M059J (cell line): ENCODE data around the gene N4BP2. TPM values are rescaled to one million over a fixed set of nuclear protein-coding genes. Genes with fewer than 3 reads are reported as not detected.
"Not testable (repeated sequence)": the region's sequence is repeated elsewhere in the genome, so short reads cannot be mapped to it uniquely, and the experiment has no call there.

Experiments
- DNase-seq: peaks from one replicate; pipeline ENCODE4 v3.0.0-alpha.2; 2012; ENCODE audit warnings: low read depth
- total RNA-seq: library from RNA; depleted of rRNA; stranded (reverse); fragments of >200 nt; shearing (Covaris generic); gene quantifications from 2 replicates; pipeline ENCODE4 v1.2.3, GENCODE V29; 2014; rRNA removed

The N4BP2 gene
- total RNA-seq = 1.1 and 2.3 TPM in 2 replicates

GRCh38 chr4:40056716-40057585, at the start of gene N4BP2:
TSS of gene N4BP2 (plus strand) at chr4:40056850. CDS start at chr4:40097341, 40,491 bp downstream.
- DNase-seq = peak; percentile 76

- no peak for DNase-seq
These were observed 40.6 kb upstream of the N4BP2 start for GRCh38 chr4:40016007-40016406.

GRCh38 chr4:40020221-40020620, 36.4 kb upstream of the N4BP2 start:
- DNase-seq = no peak

DNA sequence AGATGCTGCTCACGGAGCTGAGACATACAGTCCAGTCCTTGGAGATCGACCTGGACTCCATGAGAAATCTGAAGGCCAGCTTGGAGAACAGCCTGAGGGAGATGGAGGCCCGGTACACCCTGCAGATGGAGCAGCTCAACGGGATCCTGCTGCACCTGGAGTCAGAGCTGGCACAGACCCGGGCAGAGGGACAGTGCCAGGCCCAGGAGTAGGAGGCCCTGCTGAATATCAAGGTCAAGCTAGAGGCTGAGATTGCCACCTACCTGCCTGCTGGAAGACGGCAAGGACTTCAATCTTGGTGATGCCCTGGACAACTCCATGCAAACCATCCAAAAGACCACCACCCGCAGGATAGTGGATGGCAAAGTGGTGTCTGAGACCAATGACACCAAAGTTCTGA, 35.5 kb upstream of the N4BP2 start:
- DNase-seq = not testable (repeated sequence)

DNA sequence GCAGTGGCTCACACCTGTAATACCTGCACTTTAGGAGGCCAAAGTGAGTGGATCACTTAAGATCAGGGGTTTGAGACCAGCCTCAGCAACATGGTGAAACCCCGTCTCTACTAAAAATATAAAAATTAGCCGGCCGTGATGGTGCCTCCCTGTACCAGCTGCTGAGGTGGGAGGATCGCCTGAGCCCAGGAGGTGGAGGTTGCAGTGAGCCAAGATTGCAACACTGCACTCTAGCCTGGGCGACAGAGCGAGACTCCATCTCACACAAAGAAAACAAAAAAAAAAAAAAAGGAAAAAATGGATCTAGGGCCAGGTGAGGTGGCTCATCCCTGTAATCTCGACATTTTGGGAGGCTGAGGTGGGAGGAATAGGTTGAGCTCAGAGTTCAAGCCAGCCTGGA, 32.6 kb upstream of the N4BP2 start:
- DNase-seq = not testable (repeated sequence)

DNA sequence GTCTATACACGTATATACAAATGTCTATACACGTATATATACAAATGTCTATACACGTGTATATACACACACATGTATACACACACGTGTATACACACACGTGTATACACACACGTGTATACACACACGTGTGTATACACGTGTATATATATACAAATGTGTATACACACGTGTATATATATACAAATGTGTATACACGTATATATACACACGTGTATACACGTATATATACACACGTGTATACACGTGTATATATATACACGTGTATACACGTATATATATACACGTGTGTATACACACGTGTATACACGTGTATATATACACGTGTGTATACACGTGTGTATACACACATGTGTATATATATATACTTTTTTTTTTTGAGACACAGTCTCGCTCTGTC, 23.9 kb upstream of the N4BP2 start:
- no peak for DNase-seq

- DNase-seq = no peak
These were observed 23.0 kb upstream of the N4BP2 start for GRCh38 chr4:40033613-40034012.

DNA sequence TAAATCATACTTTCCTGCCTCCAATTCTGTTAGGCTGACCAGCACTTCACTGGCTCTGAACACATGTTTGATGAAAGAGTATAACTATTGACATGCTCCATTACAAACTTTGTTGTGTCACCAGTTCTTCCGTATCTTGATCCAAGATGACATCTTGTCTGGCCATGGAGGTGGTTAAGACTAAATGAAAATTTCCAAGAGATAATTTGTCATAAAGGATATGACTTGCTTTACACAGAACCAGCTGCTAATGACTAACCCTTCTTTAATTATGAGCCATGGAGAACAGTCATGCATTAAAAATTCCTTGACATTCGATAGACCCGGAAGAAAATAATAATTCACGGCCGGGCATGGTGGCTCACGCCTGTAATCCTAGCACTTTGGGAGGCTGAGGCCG, 17.7 kb upstream of the N4BP2 start:
- peak; percentile 70 for DNase-seq

DNA sequence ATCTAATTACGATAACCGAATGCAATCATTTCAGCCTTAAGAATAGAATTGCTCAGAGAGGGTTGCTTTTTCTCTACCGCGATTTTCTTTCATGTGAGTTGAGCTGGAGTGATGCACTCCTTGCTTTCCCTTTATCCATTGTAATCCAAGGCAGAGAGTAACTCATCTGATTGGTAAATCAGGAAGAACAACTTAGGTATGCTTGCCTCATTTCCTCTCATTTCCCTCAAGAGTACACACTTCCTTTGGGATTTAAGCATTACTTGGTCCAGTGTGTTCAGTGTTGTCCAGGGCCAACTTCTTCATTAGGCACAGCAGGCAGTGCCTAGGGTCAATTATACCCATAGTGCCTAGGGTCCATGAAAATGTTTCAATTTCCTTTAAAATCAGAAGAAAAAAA, 15.7 kb upstream of the N4BP2 start:
- no peak for DNase-seq

DNA sequence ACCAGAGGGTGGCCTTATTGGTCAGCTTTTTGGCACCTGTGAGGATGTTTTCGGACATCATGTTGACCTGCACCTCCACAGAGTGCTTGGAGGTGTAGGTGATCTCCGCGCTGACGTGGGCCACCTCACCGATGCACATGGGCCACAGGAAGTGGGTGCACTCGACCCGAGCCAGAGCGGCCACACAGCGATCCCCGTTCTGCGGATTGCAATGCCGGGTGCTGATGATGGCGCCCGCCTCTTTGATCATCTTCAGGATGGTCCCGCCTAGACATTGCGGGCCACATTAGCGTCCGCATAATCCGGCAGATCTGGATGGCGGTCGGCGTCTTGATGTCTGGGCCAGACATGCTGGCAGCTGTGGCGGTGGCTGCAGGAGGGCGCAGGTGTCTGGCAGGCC, 12.9 kb upstream of the N4BP2 start:
- no peak for DNase-seq

GRCh38 chr4:40046311-40046980, 10.2 kb upstream of the N4BP2 start:
- DNase-seq = peak; percentile 61

DNA sequence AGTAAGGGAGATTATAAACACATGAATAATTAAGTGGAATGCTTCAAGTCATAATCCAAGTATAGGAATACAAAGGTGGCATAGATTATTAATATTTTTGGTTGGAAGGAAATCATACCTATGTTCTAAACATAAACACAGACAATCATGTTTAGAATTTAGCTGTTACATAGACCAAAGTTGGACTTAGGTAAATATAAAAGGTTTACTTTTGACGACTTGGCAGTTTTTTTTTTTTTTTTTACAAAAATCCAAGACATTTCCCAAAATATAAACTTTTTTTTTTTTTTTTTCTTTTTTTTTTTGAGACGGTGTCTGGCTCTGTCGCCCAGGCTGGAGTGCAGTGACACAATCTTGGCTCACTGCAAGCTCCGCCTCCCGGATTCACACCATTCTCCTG, 3.5 kb upstream of the N4BP2 start:
- no peak for DNase-seq

DNA sequence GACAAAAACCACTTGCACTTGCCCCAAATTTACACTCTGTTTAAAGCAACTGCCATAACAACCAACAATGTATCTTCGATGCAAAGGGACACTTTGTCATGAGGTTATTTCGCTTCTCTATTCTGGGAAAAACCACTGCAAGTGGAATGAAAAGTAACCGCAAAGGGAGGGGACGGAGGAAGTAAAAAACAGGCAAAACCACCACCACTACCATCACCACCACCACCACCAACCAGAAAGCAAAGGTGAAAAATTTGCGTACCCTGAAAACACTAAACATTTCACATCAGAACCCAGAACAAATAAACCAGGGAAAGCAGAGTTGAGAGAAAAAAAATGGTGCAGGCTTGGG, 1.2 kb upstream of the N4BP2 start:
- DNase-seq = no peak

DNA sequence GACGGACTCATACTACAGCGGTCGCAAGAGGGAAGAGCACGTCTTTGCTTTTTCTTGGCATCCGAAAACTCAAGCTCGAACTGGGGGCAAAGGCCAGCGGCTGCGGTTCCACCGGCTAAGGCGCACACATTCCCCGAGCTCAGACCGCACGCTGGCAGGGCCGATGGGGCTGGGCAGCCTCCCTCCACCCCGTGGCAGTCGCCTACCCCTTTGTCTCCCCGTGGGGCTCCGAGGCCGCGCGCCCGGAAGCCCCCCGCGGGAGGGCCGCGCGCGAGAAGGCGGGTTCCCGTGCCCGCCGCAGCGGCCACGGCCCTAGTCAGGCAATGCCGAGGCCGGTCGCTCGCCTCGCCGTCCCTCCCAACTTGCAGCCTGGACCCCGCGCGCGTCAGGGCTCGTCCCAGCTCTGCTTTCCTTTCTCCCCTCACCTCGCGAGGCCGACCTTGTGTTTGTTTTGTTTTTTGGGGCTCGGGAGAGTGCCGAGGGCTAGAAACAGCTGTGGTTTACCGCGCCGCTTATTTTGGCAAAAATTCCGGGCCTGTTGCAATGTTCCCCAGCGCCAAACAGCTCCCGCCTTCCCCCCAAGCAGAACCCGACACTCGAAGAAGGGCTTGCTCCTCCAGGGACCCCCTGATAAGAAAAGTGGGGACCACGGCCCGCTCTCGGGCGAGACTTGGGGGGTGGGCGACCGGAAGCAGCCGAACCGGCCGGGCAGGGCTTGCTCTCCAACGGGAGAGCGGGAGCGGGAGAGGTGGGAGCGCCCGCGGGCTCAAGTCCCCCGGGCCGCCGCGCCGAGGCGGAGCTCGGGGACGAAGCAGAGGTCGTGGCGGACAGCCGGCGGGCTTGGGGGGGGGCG, 561 bp upstream of the N4BP2 start:
- DNase-seq = peak; percentile 90

GRCh38 chr4:40057586-40058091, 989 bp downstream of the N4BP2 start:
- peak; percentile 96 for DNase-seq

DNA sequence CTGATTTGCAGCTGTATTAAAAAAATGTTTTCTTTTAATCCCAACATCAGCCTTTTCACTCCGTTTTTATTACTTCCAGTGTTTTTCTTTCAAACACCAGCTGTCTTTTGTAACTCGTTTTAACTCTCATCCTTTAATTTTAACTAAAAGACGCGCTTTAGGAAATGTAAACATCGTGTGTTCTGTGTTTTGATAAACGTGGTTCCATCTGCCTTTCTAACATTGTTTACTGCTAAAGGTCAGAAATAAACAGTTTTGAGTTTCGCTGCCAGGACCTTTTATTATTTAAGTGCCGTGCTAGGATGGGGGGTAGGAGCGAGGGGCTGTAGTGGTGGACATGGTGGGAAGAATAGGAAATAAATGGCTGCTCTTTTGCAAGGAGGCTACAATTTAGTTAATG, 1.5 kb downstream of the N4BP2 start:
- DNase-seq = no peak

- DNase-seq = no peak
These were observed 2.2 kb downstream of the N4BP2 start for GRCh38 chr4:40058854-40059253.

DNA sequence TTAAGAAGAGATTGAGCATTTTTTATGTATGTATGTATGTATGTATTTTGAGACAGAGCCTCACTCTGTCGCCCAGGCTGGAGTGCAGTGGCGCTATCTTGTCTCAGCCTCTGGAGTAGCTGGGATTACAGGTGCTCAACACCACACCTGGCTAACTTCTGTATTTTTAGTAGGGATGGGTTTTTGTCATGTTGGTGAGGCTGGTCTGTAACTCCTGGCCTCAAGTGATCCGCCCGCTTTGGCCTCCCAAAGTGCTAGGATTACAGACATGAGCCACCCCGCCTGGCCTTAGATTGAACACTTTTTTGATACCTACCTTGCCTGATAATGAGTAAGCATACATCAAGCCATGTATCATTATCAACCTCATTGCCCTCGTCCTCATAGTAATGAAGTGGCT, 2.7 kb downstream of the N4BP2 start:
- no peak for DNase-seq

DNA sequence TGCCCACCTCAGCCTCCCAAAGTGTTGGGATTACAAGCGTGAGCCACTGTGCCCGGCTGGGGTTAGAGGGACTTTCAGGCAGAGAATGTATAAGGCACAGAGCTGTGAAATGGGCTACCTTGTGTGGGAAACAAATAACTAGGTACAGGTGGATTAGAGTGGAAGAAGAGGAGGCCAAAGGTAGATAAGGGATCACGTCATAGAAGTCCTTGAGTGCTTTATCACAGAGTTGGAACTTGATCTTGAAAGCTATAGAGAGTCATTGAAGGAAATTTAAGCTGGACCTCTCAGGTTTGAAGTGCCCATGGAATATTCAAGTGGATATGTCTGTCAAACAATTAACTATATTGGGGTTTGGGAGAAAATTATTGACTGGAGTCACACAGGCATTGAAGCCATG, 8.4 kb downstream of the N4BP2 start:
- DNase-seq = no peak

- DNase-seq = no peak
These were observed 10.0 kb downstream of the N4BP2 start for GRCh38 chr4:40066651-40067050.

GRCh38 chr4:40070387-40070786, 13.7 kb downstream of the N4BP2 start:
- no peak for DNase-seq

DNA sequence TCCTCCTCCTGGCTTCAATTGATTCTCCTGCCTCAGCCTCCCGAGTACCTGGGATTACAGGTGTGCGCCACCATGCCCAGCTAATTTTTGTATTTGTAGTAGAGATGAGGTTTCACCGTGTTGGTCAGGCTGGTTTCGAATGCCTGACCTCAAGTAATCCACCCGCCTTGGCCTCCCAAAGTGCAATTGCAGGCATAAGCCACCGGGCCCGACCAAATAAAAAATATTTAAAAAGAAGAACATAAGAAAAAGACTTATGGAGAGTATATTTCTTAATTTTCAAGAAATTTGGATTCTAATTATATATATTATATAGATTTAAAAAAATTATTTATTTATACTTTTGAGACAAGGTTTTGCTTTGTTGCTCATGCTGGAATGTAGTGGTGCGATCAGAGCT, 29.8 kb downstream of the N4BP2 start:
- DNase-seq = no peak
